HG02588 (cell line): ENCODE data around the gene SLC9B2.
"Not testable (repeated sequence)": the region's sequence is repeated elsewhere in the genome, so short reads cannot be mapped to it uniquely, and the experiment has no call there.

ENCODE experiments used
- ATAC-seq: cut with Tn5 transposase; IDR thresholded peaks from one replicate; pipeline ENCODE4 v1.9.1; 2021; ENCODE audit warnings: mild to moderate bottlenecking, moderate library complexity; ENCODE audit not compliant: unreplicated experiment

The SLC9B2 gene

DNA sequence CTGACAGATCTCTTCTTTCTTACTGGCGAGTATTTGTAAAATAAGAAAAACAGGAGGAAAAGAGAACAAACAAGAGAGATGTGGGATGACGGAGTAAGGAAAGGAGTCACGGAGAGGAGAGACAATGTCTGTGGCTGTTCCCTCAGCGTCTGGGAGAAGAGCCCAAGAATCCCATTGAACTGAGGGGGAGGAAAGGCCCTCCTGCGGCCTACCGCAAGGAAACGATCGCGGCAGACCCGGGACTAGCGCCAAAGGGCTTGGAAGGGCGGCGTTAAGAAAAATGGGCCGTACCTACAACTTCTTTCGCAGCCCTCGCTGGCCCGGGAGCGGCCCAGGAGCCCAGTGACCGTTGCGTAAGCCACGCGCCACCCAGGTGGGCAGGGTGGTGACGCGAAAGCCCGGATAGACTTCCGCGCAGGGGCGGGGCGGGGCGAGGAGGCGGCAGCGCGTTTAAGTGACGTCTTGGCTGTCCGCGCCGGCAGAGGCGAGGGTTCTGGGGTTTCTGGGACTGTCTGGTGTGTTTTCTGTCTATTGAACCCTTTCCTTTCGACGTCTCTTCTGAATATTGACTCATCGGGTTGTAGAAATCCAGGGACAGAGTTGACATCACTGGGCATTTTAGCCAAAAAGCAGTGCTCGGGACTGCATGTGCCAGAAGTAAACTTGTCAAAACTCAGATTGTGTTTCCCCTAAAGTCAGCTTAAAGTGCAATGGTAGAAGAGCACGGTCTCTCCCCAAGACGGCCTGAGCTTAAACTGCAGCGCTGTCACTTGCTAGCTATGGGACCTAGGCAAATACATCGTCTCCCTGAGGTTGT is 57.0 kb downstream of the SLC9B2 start, which contains the start of gene SLC9B1:
Gene SLC9B1 (minus strand): TSS at position 398 of the 817 bp plus-strand sequence. CDS start 27,994 bp downstream, outside the sequence.
- ATAC-seq = peak; percentile 99

DNA sequence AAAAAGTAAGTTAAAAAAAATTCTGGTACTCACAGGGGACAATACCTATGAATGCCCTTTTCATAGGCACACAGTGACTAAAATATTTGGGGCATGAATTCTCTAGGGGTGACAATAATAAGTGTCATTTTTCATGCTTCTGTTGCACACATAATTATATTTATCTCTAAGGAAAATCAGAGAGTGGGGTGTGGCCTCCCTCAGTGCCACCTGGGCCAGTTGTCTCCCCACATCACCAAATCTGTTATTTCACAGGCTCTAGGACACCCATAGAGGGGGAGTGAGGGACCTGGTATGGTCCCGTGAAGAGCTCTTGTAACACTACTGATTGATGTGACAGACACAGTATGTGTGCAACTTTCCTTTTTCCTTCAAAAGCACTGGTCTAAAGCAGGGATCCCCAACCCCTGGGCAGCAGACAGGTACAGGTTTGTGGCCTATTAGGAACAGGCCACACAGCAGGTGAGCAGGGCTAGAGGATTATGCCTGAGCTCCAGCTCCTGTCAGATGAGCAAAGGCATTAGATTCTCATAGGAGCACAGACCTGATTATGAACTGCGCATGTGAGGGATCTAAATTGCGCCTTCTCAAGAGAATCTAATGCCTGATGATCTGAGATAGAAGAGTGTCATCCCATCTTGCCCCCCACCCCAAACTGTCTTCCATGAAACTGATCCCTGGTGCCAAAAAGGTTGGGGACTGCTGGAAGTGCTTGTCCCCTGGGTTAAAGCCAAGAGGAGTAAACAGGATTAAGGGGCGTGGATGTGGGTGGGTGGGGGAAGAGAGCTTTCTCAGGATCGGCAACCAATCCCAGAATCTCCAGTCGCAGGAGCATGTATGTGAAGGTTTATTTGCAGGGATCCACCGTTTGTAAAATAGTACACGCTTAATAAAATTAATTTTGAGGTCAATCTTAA is 57.9 kb downstream of the SLC9B2 start:
- ATAC-seq = no peak

DNA sequence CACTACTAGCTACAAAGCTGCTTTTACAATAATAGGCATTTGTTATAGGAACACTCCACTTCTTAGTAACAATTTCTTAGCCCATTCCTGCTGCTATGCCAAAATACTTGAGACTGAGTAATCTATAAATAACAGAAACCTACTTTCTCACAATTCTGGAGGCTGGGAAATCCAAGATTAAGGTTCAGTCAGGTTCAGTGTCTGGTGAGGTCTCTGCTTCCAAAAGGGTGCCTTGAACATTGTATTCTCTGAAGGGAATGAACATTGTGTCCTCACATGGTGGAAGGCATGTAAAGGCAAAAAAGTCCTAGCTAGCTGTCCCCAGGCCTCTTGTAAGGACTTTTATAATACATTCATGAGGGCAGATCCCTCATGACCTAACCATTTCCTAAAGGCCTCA is 64.0 kb downstream of the SLC9B2 start:
- no peak for ATAC-seq

DNA sequence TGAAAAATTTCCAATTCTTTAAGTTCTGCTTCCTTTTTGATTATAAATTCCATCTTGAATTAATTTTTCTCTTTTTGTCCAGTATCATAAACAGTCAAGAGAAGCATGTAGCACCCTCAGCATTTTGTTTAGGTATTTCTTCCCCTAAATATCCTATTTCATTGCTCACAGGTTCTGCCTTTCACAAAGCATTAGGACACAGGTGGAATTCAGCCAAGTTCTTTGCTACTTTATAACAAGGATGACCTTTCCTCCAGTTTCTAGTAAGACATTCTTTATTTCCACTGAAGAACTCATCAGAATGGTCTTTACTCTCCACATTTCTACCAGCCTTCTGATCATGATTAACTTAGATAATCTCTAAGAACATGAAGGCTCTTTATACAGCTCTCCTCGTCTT is 64.5 kb downstream of the SLC9B2 start:
- no peak for ATAC-seq

DNA sequence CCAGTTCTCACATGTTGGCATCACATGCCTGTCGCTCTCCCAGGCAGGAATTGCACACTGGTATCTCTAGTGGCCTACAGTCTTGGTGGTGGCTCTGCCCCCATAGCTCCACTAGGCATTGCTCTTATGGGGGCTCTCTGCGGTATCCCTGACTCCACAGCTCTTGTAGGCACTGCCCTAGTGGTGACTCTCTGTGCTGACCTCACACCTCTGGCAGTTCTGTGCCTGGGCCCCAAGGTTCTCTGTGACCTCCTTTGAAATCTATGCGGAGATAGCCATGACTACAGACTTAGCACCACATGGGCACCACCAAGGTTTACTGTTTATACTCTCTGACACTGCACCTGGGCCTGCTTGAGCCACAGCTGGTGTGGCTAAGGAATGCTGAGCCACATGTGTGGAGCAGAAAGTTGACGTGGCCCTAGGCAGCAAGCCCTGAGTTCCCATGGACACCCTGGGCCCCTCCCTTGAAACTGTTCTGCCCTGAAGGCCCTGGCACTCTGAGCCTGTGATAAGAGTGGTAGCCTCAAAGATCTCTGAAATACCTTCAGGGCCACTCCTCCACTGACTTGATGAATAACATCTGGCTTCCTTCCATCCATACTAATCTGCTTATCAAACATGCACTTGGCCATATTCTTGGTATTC is 65.1 kb downstream of the SLC9B2 start:
- ATAC-seq = no peak

DNA sequence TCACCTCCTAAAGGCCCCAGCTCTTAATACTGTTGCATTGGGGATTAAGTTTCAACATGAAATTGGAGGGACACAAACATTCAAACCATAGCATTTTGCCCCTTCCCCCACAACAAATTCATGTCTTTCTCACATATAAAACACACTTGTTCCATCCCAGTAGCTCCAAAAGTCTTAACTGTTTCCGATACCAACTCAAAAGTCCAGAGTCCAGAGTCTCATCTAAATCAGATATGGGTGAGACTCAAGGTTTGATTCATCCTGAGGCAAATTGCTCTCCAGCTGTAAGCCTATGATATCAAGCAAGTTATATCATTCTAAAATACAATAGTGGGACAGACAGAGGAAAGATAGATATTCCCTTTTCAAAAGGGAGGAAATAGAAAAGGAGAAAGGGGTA is 65.8 kb downstream of the SLC9B2 start:
- no peak for ATAC-seq

DNA sequence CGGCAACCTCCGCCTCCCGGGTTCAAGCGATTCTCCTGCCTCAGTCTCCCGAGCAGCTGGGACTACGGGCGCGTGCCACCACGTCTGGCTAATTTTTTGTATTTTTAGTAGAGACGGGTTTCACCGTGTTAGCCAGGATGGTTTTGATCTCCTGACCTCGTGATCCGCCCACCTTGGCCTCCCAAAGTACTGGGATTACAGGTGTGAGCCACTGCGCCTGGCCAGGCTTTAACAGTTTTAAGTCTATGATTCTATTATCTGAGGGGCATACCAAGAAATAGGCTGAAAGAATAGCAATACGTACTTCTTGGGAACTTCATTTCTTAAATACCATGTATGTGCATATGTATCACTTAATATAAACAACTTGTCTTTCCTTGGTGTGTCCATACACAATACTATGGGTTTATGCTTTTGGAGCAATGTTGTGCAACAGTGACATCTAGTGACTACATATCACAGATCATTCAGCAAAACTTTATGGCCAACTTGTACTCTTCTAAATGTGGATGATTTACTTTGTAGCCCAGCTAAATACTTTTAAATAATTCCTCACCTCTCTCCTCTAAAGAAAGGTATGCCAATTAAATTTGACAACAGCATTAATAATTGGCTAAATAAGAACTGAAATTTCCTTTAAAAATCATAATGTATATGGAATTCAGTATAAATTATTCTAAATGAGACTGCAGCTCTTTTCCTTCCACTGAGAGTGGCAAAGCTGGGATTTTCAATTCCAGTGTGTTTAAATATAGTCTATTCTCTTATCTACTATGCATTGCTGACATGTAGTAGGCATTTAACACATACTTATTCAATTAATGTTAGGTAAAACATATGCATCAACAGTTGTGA is 67.5 kb downstream of the SLC9B2 start:
- ATAC-seq = peak; percentile 80

DNA sequence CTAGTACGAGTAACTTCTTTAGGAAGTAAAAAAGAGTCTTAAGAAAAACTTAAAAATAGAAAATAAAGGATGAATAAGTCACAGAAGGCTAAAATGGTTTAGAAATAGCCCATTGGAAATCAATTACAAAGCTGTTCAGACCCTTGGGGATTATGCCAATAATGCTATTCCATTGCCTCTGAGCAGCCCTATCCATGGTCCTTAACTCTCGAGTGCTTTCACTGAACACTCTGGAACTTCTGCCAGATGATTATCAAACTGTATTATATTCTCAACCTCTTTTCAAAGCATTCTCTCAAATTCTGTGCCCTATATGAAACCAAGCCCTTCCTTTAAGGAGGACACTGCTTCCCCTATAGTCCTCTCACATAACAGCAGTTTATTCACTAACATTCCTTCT is 74.0 kb downstream of the SLC9B2 start:
- no peak for ATAC-seq

DNA sequence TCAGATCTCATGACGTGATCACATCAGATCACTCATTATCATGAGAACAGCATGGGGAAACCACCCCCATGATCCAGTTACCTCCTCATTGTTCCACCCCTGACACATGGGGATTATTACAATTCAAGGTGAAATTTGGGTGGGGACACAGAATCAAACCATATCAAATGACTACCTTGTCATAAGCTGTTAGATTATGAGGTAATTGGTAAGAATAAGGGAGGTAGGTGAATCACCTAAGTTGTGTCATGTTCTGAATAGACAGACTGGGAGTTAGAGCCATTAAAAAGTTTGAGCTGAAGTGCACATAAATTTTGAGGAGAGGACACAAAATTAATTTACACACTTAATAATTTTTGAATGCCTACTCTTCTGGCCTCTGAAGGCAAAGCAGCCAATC is 81.8 kb downstream of the SLC9B2 start:
- no peak for ATAC-seq

DNA sequence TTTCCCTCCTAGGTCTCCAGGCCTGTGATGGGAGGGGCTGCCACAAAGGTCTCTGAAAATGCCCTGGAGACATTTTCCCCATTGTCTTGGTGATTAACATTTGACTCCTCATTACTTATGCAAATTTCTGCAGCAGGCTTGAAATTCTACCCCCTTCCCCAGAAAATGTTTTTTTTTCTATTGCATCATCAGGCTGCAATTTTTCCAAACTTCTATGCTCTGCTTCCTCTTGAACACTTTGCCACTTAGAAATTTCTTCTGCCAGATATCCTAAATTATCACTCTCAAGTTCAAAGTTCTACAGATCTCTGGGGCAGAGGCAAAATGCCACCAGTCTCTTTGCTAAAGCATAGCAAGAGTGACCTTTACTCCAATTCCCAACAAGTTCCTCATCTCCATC is 82.6 kb downstream of the SLC9B2 start:
- ATAC-seq = not testable (repeated sequence)

DNA sequence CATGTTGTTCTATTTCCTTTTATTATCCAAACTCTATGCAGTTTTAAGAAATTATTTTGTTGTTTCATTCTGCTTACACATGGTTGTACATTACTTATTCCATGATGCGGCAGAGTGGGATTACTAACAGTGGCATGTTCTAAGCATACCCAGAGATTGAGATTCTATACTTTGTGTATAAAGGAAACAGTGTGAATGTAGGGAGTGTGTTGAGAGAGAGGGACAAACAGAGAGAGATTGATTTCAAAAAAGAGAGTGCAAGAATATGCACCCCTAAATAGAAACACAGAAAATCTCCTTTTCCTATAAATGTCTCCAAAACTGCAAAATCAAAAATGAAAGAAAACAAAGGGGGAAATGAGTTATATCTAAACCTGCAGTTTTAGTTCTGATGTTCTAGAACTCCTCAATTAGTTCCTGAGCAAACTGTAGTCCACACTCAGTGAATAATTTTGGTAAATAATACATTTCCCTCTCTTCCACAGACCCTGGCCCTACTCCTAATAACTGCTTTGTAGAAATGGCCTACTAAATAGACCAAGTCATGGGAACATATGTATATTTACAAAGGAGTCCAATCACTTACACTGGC is 88.0 kb downstream of the SLC9B2 start:
- ATAC-seq = no peak

DNA sequence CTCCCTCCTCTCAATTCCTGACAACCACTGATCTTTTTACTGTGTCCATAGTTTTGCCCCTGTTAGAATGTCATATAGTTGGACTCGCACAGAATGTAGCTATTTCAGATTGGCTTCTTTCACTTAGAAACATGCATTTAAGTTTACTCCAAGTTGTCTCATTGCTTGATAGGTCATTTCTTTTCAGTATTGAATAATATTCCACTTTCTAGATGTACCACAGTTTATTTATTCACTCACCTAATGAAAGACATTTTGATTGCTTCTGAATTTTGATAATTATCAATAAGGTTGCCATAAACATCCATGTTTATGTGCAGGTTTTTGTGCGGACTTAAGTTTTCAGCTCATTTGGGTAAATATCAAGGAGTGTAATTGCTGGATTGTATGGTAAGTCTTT is 95.6 kb downstream of the SLC9B2 start:
- ATAC-seq = no peak
